ENCODE measurements around the gene PREB. TPM values are rescaled to one million over a fixed set of nuclear protein-coding genes. Genes with fewer than 3 reads are reported as not detected.
A peak's percentile ranks its signal among the peaks of the same experiment; 100 is the strongest.

The PREB gene
- total RNA-seq, 2 experiments from 2014 or later, result 59.7 to 59.9 TPM

- no peaks in the 10 kb centered on the region for H3K27me3 Mint-ChIP-seq
- intact Hi-C loops (cut with DNase I, micrococcal nuclease), result no loop called here
- peaks cover 12% of the 10 kb centered on the region for H3K4me1 Mint-ChIP-seq
- H3K36me3 Mint-ChIP-seq (ENCODE audit: low read depth), result no peaks in the 10 kb centered on the region
- CTCF ChIA-PET, result interaction anchor here (0.6 to 1.1 kb wide), 4 partner anchors 20 to 212 kb away, joined by 3 to 4 read pairs (median 3); no protein-coding TSS in a partner anchor
- ATAC-seq, result no peak
- DNase-seq, result no peak
- no peak overlapping the region for H3K4me3 Mint-ChIP-seq
- H3K27ac Mint-ChIP-seq, result no peak overlapping the region
- H3K9me3 Mint-ChIP-seq (ENCODE audit: low read depth), result no peaks in the 10 kb centered on the region
- POLR2A ChIA-PET, result no interaction called here
Measured at GRCh38 chr2:27092696-27093429, 41.6 kb downstream of the PREB start.

GRCh38 chr2:27091746-27092695, 42.4 kb downstream of the PREB start:
- H3K36me3 Mint-ChIP-seq (ENCODE audit: low read depth), result no peaks in the 10 kb centered on the region
- H3K4me1 Mint-ChIP-seq, result peaks cover 19% of the 10 kb centered on the region
- DNase-seq, result no peak
- no peaks in the 10 kb centered on the region for H3K27me3 Mint-ChIP-seq
- POLR2A ChIA-PET, result no interaction called here
- H3K9me3 Mint-ChIP-seq (ENCODE audit: low read depth), result no peaks in the 10 kb centered on the region
- no peak overlapping the region for H3K27ac Mint-ChIP-seq
- ATAC-seq, result no peak
- no peak overlapping the region for H3K4me3 Mint-ChIP-seq
- CTCF ChIA-PET, result interaction anchor here (0.9 kb wide), 1 partner anchor 149 kb away, joined by 5 read pairs; no protein-coding TSS in a partner anchor
- intact Hi-C loops (cut with DNase I, micrococcal nuclease), result no loop called here

- Mint-ChIP-seq H3K9me3 (ENCODE audit: low read depth) (no peaks in the 10 kb centered on the region), H3K4me3 (no peak overlapping the region), H3K27me3 (no peaks in the 10 kb centered on the region), H3K27ac (no peak overlapping the region), H3K36me3 (ENCODE audit: low read depth) (no peaks in the 10 kb centered on the region), H3K4me1 (peaks cover 18% of the 10 kb centered on the region)
- DNase-seq (no peak), ATAC-seq (no peak)
- intact Hi-C loops (cut with DNase I, micrococcal nuclease), result loop anchor here in 1 of 2 experiments (5.0 kb wide), 1 partner anchor 127 kb away; no protein-coding TSS in a partner anchor
- ChIA-PET POLR2A (no interaction called here), CTCF (interaction anchor here (0.8 to 2.5 kb wide), 4 partner anchors 9 to 182 kb away, joined by 3 to 12 read pairs (median 3); no protein-coding TSS in a partner anchor)
Measured at GRCh38 chr2:27089111-27089954, 45.1 kb downstream of the PREB start.

- intact Hi-C loops (cut with DNase I, micrococcal nuclease), result loop anchor here in 1 of 2 experiments (5.0 kb wide), 1 partner anchor 126 kb away; no protein-coding TSS in a partner anchor
- no peak overlapping the region for H3K4me3 Mint-ChIP-seq
- ChIA-PET POLR2A (no interaction called here), CTCF (interaction anchor here (0.6 to 2.5 kb wide), 6 partner anchors 11 to 148 kb away, joined by 3 to 13 read pairs (median 3); partner anchors contain the start of gene AGBL5)
- no peak for ATAC-seq
- no peaks in the 10 kb centered on the region for H3K27me3 Mint-ChIP-seq
- no peaks in the 10 kb centered on the region for H3K9me3 Mint-ChIP-seq (ENCODE audit: low read depth)
- no peaks in the 10 kb centered on the region for H3K36me3 Mint-ChIP-seq (ENCODE audit: low read depth)
- no peak for DNase-seq
- H3K27ac Mint-ChIP-seq, result no peak overlapping the region
- peaks cover 18% of the 10 kb centered on the region for H3K4me1 Mint-ChIP-seq
Measured at GRCh38 chr2:27088634-27089033, 45.8 kb downstream of the PREB start.

GRCh38 chr2:27087823-27088410, 46.5 kb downstream of the PREB start:
- Mint-ChIP-seq H3K27ac (no peak overlapping the region), H3K4me3 (peak overlapping the region; percentile 77), H3K4me1 (peaks cover 18% of the 10 kb centered on the region), H3K9me3 (ENCODE audit: low read depth) (no peaks in the 10 kb centered on the region), H3K36me3 (ENCODE audit: low read depth) (no peaks in the 10 kb centered on the region), H3K27me3 (no peaks in the 10 kb centered on the region)
- ChIA-PET POLR2A (interaction anchor here (0.6 kb wide), 1 partner anchor 107 kb away, joined by 5 read pairs; no protein-coding TSS in a partner anchor), CTCF (interaction anchor here (0.7 to 2.5 kb wide), 15 partner anchors 9 to 215 kb away, joined by 3 to 14 read pairs (median 4); partner anchors contain the start of genes AGBL5 and OST4)
- ATAC-seq (no peak), DNase-seq (no peak)
- intact Hi-C loops (cut with DNase I, micrococcal nuclease), result loop anchor here in 1 of 2 experiments (5.0 kb wide), 1 partner anchor 126 kb away; no protein-coding TSS in a partner anchor

GRCh38 chr2:27086724-27087593, 47.5 kb downstream of the PREB start, which contains the start of gene KHK:
Gene KHK, plus strand, starts transcription at chr2:27086772. Its CDS starts 488 bp downstream, at chr2:27087260.
- ATAC-seq (peak; percentile 13), DNase-seq (peak; percentile 51)
- Mint-ChIP-seq H3K4me3 (peak within 1 kb of the TSS; percentile 77), H3K27me3 (no peaks in the 10 kb centered on the region), H3K27ac (peak within 1 kb of the TSS; percentile 82), H3K9me3 (ENCODE audit: low read depth) (no peaks in the 10 kb centered on the region), H3K36me3 (ENCODE audit: low read depth) (no peaks in the 10 kb centered on the region), H3K4me1 (peaks cover 18% of the 10 kb centered on the region)
- ChIA-PET CTCF (interaction anchor here (0.6 to 2.5 kb wide), 17 partner anchors 9 to 604 kb away, joined by 3 to 14 read pairs (median 4); partner anchors contain the start of genes AGBL5 and OST4), POLR2A (interaction anchor here (0.9 kb wide), 1 partner anchor 36 kb away, joined by 3 read pairs; the partner anchor contains the start of gene AGBL5)
- intact Hi-C loops (cut with DNase I, micrococcal nuclease), result loop anchor here (1.0 to 5.0 kb wide), 12 partner anchors 16 to 302 kb away; partner anchors contain the start of genes AGBL5 (in 2 of the 2), CAD (in 1 of the 2), EIF2B4 (in 1 of the 2) and GTF3C2 (in 1 of the 2)

GRCh38 chr2:27086090-27086723, 48.2 kb downstream of the PREB start:
- peak; percentile 98 for DNase-seq
- Mint-ChIP-seq H3K9me3 (ENCODE audit: low read depth) (no peaks in the 10 kb centered on the region), H3K27ac (peak overlapping the region; percentile 82), H3K36me3 (ENCODE audit: low read depth) (no peaks in the 10 kb centered on the region), H3K27me3 (no peaks in the 10 kb centered on the region), H3K4me1 (peaks cover 24% of the 10 kb centered on the region), H3K4me3 (peak overlapping the region; percentile 77)
- ChIA-PET CTCF (interaction anchor here (0.8 to 5.7 kb wide), 8 partner anchors 10 to 193 kb away, joined by 4 to 30 read pairs (median 9); partner anchors contain the start of genes AGBL5 and OST4), POLR2A (interaction anchor here (0.9 kb wide), 1 partner anchor 35 kb away, joined by 3 read pairs; the partner anchor contains the start of gene AGBL5)
- peak; percentile 89 for ATAC-seq
- intact Hi-C loops (cut with DNase I, micrococcal nuclease), result loop anchor here (1.0 to 5.0 kb wide), 12 partner anchors 15 to 301 kb away; partner anchors contain the start of genes AGBL5 (in 2 of the 2), CAD (in 1 of the 2), EIF2B4 (in 1 of the 2) and GTF3C2 (in 1 of the 2)

- CTCF ChIA-PET, result interaction anchor here (0.8 to 5.7 kb wide), 2 partner anchors 14 to 34 kb away, joined by 4 to 30 read pairs; partner anchors contain the start of gene AGBL5
- ATAC-seq (peak; percentile 7), DNase-seq (peak; percentile 65)
- H3K27ac Mint-ChIP-seq, result peak overlapping the region; percentile 24
- H3K4me1 Mint-ChIP-seq, result peaks cover 29% of the 10 kb centered on the region
- H3K27me3 Mint-ChIP-seq, result no peaks in the 10 kb centered on the region
- H3K9me3 Mint-ChIP-seq (ENCODE audit: low read depth), result no peaks in the 10 kb centered on the region
- H3K4me3 Mint-ChIP-seq, result peak overlapping the region; percentile 77
- H3K36me3 Mint-ChIP-seq (ENCODE audit: low read depth), result no peaks in the 10 kb centered on the region
- POLR2A ChIA-PET, result no interaction called here
- intact Hi-C loops (cut with DNase I, micrococcal nuclease), result loop anchor here (1.0 to 5.0 kb wide), 12 partner anchors 14 to 300 kb away; partner anchors contain the start of genes AGBL5 (in 2 of the 2), CAD (in 1 of the 2), EIF2B4 (in 1 of the 2) and GTF3C2 (in 1 of the 2)
Measured at GRCh38 chr2:27085673-27086089, 48.8 kb downstream of the PREB start.

Measured in activated CD4-positive, alpha-beta T cell treated with anti-CD3 and anti-CD28 coated beads for 36 hours (primary cell).